Vagina (tissue), 2 donors: ENCODE data around the gene PIGN. TPM values are rescaled to one million over a fixed set of nuclear protein-coding genes. Genes with fewer than 3 reads are reported as not detected.

Experiments
- DNase-seq, 2 donors: peaks; one replicate each; pipeline ENCODE4 v3.0.0-alpha.2; 2017; ENCODE audit errors: extremely low spot score in 2 of 2
- H3K27ac ChIP-seq: fragments of 200-600 bp; sonication (generic); one replicate; pipeline ENCODE4 v1.5.1; 2019
- H3K27me3 ChIP-seq: fragments of 200-600 bp; sonication (generic); one replicate; pipeline ENCODE4 v1.5.1; 2019
- H3K36me3 ChIP-seq, 2 donors: fragments of 200-600 bp; sonication (generic); one replicate each; pipeline ENCODE4 v1.5.1; 2017 to 2019
- H3K4me1 ChIP-seq: fragments of 200-600 bp; sonication (generic); one replicate; pipeline ENCODE4 v1.5.1; 2019
- H3K4me3 ChIP-seq, 2 donors: fragments of 200-600 bp; sonication (generic); 1 replicate in 1 of 2; 2 replicates in 1 of 2; pipeline ENCODE4 v1.5.1; 2016 to 2019
- H3K9me3 ChIP-seq: fragments of 200-600 bp; sonication (generic); one replicate; pipeline ENCODE4 v1.5.1; 2019
- CTCF ChIP-seq, 3 experiments: fragments of 450-650 bp in 2 of 3; fragments of 200-600 bp in 1 of 3; sonication (generic) in 1 of 3; IDR thresholded peaks; one replicate each; pipeline ENCODE4 v1.5.1; 2017 to 2019; ENCODE audit warnings: antibody characterized with exemption in 3 of 3, mild to moderate bottlenecking in 2 of 3, moderate library complexity in 2 of 3
- POLR2A ChIP-seq, 2 donors: fragments of 450-650 bp; IDR thresholded peaks; one replicate each; pipeline ENCODE4 v1.6.1; 2017; ENCODE audit warnings: antibody characterized with exemption in 2 of 2, mild to moderate bottlenecking in 2 of 2, moderate library complexity in 2 of 2
- POLR2AphosphoS5 ChIP-seq, 2 donors: sonication (generic); formaldehyde crosslinking; IDR thresholded peaks; one replicate each; pipeline ENCODE4 v1.9.0; 2017; ENCODE audit warnings: antibody characterized with exemption in 2 of 2, mild to moderate bottlenecking in 2 of 2, low read depth in 1 of 2; ENCODE audit not compliant: insufficient read depth in 1 of 2
- intact Hi-C: fragments of 100-400 bp; cut with DNase I; formaldehyde crosslinking; loops from one replicate; pipeline ENCODE4 v1.15.1; 2023
- total RNA-seq: library from RNA; depleted of rRNA; stranded (reverse); fragments of >200 nt; gene quantifications from one replicate; pipeline ENCODE4 v1.2.3, GENCODE V29; 2016

PIGN gene
- total RNA-seq, 1 donor from 2014 or later = 34.4 TPM

- Histone ChIP-seq H3K27me3 (no peaks in the 10 kb centered on the region), H3K27ac (no peak overlapping the region), H3K4me1 (peaks cover 4% of the 10 kb centered on the region), H3K4me3 (no peak overlapping the region), H3K9me3 (no peaks in the 10 kb centered on the region), H3K36me3 (no peaks in the 10 kb centered on the region)
- TF ChIP-seq CTCF (IDR thresholded peaks at IDR 0.05) (no peak), POLR2AphosphoS5 (IDR thresholded peaks at IDR 0.05; ENCODE audit: insufficient read depth in 1 of 2, low read depth in 1 of 2) (no peak), POLR2A (IDR thresholded peaks at IDR 0.05) (no peak)
- intact Hi-C loops = no loop called here
- no peak for DNase-seq
These were observed 160.3 kb downstream of the PIGN start for GRCh38 chr18:62026586-62026985.

- TF ChIP-seq CTCF (IDR thresholded peaks at IDR 0.05) (no peak), POLR2AphosphoS5 (IDR thresholded peaks at IDR 0.05; ENCODE audit: insufficient read depth in 1 of 2, low read depth in 1 of 2) (no peak), POLR2A (IDR thresholded peaks at IDR 0.05) (no peak)
- DNase-seq = no peak
- Histone ChIP-seq H3K4me1 (peaks cover 4% of the 10 kb centered on the region), H3K4me3 (no peak overlapping the region), H3K27me3 (no peaks in the 10 kb centered on the region), H3K27ac (no peak overlapping the region), H3K36me3 (no peaks in the 10 kb centered on the region), H3K9me3 (no peaks in the 10 kb centered on the region)
- intact Hi-C loops = no loop called here
These were observed 161.9 kb downstream of the PIGN start for GRCh38 chr18:62024983-62025382.

GRCh38 chr18:62023536-62023935 is 163.3 kb downstream of the PIGN start:
- H3K9me3 ChIP-seq = no peaks in the 10 kb centered on the region
- no peak overlapping the region for H3K4me3 ChIP-seq
- intact Hi-C loops = no loop called here
- no peak overlapping the region for H3K27ac ChIP-seq
- H3K27me3 ChIP-seq = no peaks in the 10 kb centered on the region
- no peak for DNase-seq
- H3K4me1 ChIP-seq = no peaks in the 10 kb centered on the region
- no peaks in the 10 kb centered on the region for H3K36me3 ChIP-seq
- no peak for TF ChIP-seq POLR2AphosphoS5 (IDR thresholded peaks at IDR 0.05; ENCODE audit: insufficient read depth in 1 of 2, low read depth in 1 of 2)
- TF ChIP-seq POLR2A (IDR thresholded peaks at IDR 0.05) = no peak
- no peak for TF ChIP-seq CTCF (IDR thresholded peaks at IDR 0.05)

GRCh38 chr18:62018759-62019041 is 168.2 kb downstream of the PIGN start:
- no peaks in the 10 kb centered on the region for H3K36me3 ChIP-seq
- no peaks in the 10 kb centered on the region for H3K27me3 ChIP-seq
- H3K4me3 ChIP-seq = no peak overlapping the region
- H3K4me1 ChIP-seq = peaks cover 8% of the 10 kb centered on the region
- DNase-seq = no peak
- no peaks in the 10 kb centered on the region for H3K9me3 ChIP-seq
- intact Hi-C loops = no loop called here
- TF ChIP-seq POLR2A (IDR thresholded peaks at IDR 0.05) = no peak
- peak overlapping the region; percentile 5 for H3K27ac ChIP-seq

- no peaks in the 10 kb centered on the region for H3K36me3 ChIP-seq
- no peak overlapping the region for H3K4me3 ChIP-seq
- intact Hi-C loops = no loop called here
- DNase-seq = peak in 1 of 2 donors; percentile 92
- TF ChIP-seq POLR2AphosphoS5 (IDR thresholded peaks at IDR 0.05; ENCODE audit: insufficient read depth in 1 of 2, low read depth in 1 of 2) = peak in 1 of 2 donors; percentile 34
- no peak for TF ChIP-seq CTCF (IDR thresholded peaks at IDR 0.05)
- H3K27ac ChIP-seq = peak overlapping the region; percentile 34
- H3K9me3 ChIP-seq = no peaks in the 10 kb centered on the region
- no peaks in the 10 kb centered on the region for H3K27me3 ChIP-seq
- peaks cover 8% of the 10 kb centered on the region for H3K4me1 ChIP-seq
These were observed 168.7 kb downstream of the PIGN start for GRCh38 chr18:62018034-62018758.
